ENCODE data around the gene POTEJ. TPM values are rescaled to one million over a fixed set of nuclear protein-coding genes. Genes with fewer than 3 reads are reported as not detected.
A peak's percentile ranks its signal among the peaks of the same experiment; 100 is the strongest.
"Not testable (repeated sequence)": the region's sequence is repeated elsewhere in the genome, so short reads cannot be mapped to it uniquely, and the experiment has no call there.

POTEJ gene
- polyA plus RNA-seq (2012; ENCODE audit: low read depth, missing spikeins) = 0.05 TPM

DNA sequence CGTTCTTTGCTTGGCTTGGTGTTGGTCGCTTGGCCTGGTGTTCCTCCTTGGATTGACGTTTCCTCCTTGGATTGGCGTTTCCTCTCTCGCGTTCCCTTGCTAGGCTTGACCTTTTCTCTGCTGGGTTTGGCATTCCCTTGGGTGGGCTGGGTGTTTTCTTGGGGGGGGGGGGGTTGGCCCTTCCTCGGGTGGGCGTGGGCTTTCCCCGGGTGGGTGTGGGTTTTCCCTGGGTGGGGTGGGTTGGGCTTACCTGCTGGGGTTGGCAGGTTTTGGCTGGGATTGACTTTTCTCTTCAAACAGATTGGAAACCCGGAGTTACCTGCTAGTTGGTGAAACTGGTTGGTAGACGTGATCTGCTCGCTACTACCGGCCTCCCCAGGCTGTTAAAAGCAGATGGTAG, at the start of gene POTEJ:
Gene POTEJ, plus strand, starts transcription at position 301 of the 400 bp plus-strand sequence. Its CDS starts 93 bp downstream, at position 394.
- DNase-seq (ENCODE audit: insufficient read length, low spot score); FAIRE-seq: not testable (repeated sequence)

DNA sequence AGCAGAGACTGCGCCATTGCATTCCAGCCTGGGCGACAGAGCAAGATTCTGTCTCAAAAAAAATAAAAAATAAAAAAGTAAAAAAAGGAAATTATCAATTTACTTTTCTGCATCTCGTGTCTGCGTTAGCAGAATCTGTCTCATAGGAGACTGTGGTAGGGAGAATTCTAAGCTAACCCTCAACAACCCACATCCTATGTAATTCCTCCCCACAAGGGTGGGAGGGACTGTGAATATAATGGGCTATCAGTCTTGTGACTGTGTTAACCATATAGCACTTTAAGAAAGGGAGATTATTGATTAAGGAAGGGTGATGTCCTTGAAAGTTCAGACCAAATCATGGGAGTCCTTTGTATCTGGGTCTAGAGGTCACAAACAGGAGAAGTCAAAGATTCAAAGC, 45.1 kb upstream of the POTEJ start:
- not testable (repeated sequence) for FAIRE-seq; DNase-seq (ENCODE audit: insufficient read length, low spot score)

DNA sequence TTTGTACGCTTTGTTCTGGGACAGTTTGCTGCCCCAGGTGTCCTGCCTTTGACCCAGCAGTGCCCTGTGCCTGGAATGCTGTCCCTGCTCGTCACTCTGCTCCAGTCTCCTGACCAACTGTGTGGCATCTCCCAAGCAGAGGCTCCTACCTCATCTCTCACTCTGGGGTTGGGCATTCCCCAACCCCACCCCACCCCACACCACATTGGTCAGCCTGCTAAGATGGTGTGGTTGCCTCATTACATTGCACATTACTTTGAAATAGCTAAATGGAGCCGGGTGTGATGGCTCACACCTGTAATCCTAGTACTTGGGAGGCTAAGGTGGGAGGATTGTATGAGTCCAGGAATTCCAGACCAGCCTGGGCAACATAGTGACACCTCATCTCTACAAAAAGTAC, 39.3 kb upstream of the POTEJ start:
- peak; percentile 13 for FAIRE-seq
- not testable (repeated sequence) for DNase-seq (ENCODE audit: insufficient read length, low spot score)

DNA sequence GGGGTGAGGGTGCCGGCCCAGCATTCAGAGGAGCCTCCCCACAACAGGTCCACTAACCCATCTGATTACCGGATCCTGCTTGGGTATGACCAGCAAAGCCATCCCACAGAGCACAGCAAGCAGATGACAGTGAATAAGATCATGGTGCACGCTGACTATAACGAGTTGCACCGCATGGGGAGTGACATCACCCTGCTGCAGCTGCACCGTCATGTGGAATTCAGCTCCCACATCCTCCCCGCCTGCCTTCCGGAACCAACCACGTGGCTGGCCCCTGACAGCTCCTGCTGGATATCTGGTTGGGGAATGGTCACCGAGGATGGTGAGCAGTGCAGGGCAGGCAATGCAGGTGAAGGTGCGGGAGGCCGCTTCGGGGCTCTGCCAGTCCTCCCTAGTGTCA, 37.0 kb upstream of the POTEJ start:
- FAIRE-seq; DNase-seq (ENCODE audit: insufficient read length, low spot score): not testable (repeated sequence)

DNA sequence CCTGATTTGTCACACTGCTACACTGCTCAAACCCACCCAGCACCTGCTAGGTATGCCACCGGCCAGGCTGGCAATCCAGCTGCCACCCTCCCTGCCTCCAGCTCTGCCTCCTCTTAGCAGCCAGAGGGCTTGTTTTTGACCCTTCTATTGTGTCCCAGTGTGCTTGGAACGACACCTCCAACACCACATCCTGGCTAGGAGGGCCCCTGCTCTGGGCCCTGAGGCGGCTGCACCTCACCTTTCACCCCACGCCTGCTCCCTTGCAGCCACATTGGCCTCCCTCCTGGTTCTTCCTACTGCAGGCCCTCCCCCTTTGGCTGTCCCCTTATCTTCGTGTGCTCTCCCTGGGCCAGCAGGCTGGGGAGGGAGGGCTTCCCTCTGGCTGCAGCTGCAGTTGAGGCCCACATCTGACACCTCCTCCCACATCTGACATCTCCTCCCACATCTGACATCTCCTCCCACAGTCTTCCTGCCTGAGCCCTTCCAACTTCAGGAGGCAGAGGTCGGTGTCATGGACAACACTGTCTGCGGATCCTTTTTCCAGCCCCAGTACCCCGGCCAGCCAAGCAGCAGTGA, 34.9 kb upstream of the POTEJ start:
- not testable (repeated sequence) for DNase-seq (ENCODE audit: insufficient read length, low spot score)
- FAIRE-seq = peak; percentile 9

DNA sequence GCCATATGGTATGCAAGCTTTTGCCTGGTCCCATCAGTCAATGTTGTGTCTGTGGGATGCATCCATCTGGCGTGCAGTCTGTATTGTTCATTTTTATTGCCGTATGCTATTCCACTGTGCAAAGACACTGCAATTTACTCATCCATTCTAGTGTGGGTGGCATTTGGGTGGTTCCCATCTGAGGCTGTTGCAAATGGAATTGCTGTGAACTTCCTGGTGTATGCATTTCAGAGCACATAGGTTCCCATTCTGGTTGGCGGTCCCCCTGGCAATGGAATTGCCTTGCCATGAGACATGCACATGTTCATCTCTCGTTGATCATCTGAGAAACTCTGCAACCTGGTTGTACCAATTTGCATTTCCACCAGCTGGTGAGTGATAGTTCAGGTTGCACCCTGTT, 33.7 kb upstream of the POTEJ start:
- DNase-seq (ENCODE audit: insufficient read length, low spot score) = not testable (repeated sequence)
- FAIRE-seq = peak; percentile 67

DNA sequence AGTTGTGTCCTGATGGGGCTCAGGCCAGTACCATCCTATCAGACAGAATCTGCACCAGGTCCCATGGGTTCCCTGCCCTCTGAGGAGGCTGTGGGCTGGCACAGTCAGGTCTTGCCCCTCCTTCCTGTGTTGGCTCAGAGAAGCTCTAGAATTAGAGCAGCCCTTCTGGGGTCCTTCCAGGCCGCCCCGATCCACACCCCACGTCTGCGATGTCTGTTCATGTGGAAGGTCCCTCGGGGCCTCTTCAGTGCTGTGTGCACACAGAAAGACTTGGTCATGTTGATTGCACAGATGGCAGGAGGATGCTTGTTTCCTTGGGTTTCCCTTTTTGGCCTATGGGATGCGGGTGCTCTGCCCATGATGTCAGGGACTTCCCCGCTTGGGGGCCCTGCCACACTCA, 32.1 kb upstream of the POTEJ start:
- FAIRE-seq; DNase-seq (ENCODE audit: insufficient read length, low spot score): not testable (repeated sequence)

DNA sequence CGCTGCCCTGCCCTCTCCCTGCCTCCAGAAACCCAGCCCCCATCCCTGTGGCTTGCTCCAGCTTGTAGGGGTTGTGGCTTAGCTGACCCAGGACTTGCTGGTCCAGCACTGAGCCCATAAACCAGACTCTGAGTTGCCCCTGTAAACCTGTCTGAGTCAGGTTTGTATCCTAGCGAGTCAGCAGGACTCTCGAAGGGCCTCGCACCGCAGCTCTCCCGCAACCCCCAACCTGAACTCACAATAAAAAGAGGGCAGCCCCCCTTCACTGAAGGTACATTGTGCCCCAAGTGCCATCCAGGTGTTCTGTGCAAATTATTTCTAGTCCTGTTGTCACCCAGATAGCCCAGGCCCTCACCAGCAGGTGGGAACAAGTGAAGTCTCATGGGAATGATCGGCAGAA, 29.7 kb upstream of the POTEJ start:
- FAIRE-seq; DNase-seq (ENCODE audit: insufficient read length, low spot score): not testable (repeated sequence)

DNA sequence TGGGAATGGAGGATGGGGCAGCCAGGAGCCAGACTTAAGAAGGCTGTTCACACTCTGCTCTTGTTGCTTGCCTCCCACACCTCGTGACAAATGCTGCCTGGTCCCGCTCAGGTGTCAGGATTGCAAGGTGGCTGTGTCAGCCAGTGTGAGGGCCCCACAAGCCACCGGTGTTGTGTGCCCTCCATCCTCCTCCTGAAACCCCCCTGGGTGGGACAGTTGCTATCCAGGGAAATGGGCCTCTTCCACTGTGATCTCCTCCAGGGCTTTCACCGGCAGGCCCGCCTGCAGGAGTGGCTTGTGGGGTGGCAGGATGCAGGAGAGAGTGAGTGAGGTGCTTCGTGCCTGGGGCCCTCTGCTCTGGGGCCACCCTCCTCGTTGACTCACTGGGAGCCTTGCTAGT, 28.3 kb upstream of the POTEJ start:
- not testable (repeated sequence) for FAIRE-seq; DNase-seq (ENCODE audit: insufficient read length, low spot score)

GRCh38 chr2:130583582-130583981, 27.7 kb upstream of the POTEJ start:
- not testable (repeated sequence) for DNase-seq (ENCODE audit: insufficient read length, low spot score); FAIRE-seq

GRCh38 chr2:130584726-130585125, 26.5 kb upstream of the POTEJ start:
- not testable (repeated sequence) for DNase-seq (ENCODE audit: insufficient read length, low spot score); FAIRE-seq

GRCh38 chr2:130588688-130589458, 22.4 kb upstream of the POTEJ start:
- peak; percentile 40 for FAIRE-seq

GRCh38 chr2:130590170-130590841, 20.9 kb upstream of the POTEJ start:
- FAIRE-seq = not testable (repeated sequence)

More at GRCh38 chr2:130588688-130589458, 22.4 kb upstream of the POTEJ start:
- DNase-seq (ENCODE audit: insufficient read length, low spot score) = not testable (repeated sequence)

GRCh38 chr2:130590842-130591359, 20.3 kb upstream of the POTEJ start:
- FAIRE-seq; DNase-seq (ENCODE audit: insufficient read length, low spot score): not testable (repeated sequence)

More at GRCh38 chr2:130590170-130590841, 20.9 kb upstream of the POTEJ start:
- DNase-seq (ENCODE audit: insufficient read length, low spot score) = not testable (repeated sequence)

GRCh38 chr2:130592791-130593414, 18.3 kb upstream of the POTEJ start:
- not testable (repeated sequence) for FAIRE-seq; DNase-seq (ENCODE audit: insufficient read length, low spot score)

GRCh38 chr2:130594011-130594410, 17.2 kb upstream of the POTEJ start:
- FAIRE-seq = not testable (repeated sequence)

DNA sequence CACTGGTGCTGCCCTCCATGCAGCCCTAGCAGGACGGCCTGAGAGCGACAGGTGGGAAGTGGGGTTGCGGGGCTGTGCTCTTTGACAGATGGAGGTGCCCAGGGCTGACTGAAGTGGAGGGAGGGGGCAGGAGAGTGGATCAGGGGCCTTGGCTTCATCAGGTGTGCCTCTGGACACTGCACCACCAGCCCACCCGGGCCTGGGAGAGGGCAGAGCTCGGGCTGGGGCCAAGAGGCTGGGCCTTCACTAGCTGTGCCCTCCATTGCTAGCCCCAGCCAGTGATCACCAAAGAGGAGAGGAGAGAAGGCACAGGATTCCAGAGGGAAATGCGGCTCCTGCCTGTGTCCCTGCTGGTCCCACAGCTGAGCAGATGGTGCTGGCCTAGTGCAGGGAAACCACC, 14.5 kb upstream of the POTEJ start:
- not testable (repeated sequence) for FAIRE-seq; DNase-seq (ENCODE audit: insufficient read length, low spot score)

More at GRCh38 chr2:130594011-130594410, 17.2 kb upstream of the POTEJ start:
- DNase-seq (ENCODE audit: insufficient read length, low spot score) = not testable (repeated sequence)

DNA sequence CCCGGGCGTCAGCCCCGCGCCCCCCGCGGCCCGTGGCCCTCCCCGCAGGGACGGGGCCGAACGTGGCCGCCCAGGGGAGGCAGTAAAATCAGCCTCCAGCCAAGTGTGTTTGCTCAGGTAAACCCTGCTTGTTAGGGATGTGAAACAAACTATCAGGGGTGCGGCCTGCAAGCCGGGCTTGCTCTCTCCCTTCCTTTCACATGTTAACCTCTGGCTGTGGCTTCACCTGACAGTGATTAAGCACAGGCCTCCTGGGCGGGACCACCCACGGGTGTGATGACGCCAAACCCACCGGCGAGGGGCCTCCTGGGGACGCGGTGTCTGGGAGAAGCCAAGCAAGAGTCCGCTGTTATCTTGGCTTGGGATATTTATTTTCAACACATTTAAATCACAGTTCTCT, 13.2 kb upstream of the POTEJ start:
- DNase-seq (ENCODE audit: insufficient read length, low spot score) = not testable (repeated sequence)
- peak; percentile 33 for FAIRE-seq

GRCh38 chr2:130598463-130598862, 12.8 kb upstream of the POTEJ start:
- not testable (repeated sequence) for DNase-seq (ENCODE audit: insufficient read length, low spot score)

DNA sequence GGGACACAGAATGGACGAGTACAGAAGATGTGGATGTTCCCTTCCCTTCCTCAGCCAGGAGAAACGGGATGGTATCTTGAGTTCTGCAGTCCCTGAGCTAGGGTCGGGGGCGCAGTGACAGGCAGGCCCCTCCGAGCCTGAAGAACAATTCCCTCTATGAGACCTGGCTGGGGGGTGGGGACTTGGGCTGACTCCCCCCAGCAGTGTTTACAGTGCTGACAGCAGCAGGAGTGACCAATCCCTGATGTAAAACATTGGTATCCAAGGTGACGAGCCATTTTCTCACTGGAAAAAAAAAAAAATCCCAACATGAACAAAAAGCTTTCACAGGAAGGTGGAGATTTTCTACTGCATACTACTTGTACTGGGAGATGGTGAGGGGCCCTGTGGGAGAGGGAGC, 11.8 kb upstream of the POTEJ start, which contains the start of gene CFC1:
Gene CFC1, minus strand, starts transcription at position 183 of the 400 bp plus-strand sequence. CDS start 288 bp downstream, outside the sequence.
- not testable (repeated sequence) for DNase-seq (ENCODE audit: insufficient read length, low spot score); FAIRE-seq

More at GRCh38 chr2:130598463-130598862, 12.8 kb upstream of the POTEJ start:
- not testable (repeated sequence) for FAIRE-seq

Data from GM12891 (cell line).